Right lobe of liver (tissue), 6 donors: ENCODE results near the gene NAP1L5. TPM values are rescaled to one million over a fixed set of nuclear protein-coding genes. Genes with fewer than 3 reads are reported as not detected.

Experiments used
- ATAC-seq, 4 donors: fragments of 200-7000 bp; cut with Tn5 transposase; one replicate each; pipeline ENCODE4 v1.9.1; 2020; ENCODE audit warnings: mild to moderate bottlenecking in 4 of 4, moderate library complexity in 4 of 4
- DNase-seq, 3 donors: peaks; one replicate each; pipeline ENCODE4 v3.0.0-alpha.2; 2020
- H3K27ac ChIP-seq, 3 donors: fragments of 200-600 bp; one replicate each; pipeline ENCODE4 v1.8.0; 2022
- H3K27me3 ChIP-seq, 2 donors: fragments of 200-600 bp; one replicate each; pipeline ENCODE4 v1.8.0; 2022
- H3K36me3 ChIP-seq, 4 donors: fragments of 200-600 bp; sonication (generic) in 1 of 4; one replicate each; pipeline versions ENCODE4 v1.5.1 to v1.8.0; 2017 to 2022; ENCODE audit warnings: control low read depth in 1 of 4
- H3K4me1 ChIP-seq, 4 donors: fragments of 200-600 bp; sonication (generic) in 1 of 4; one replicate each; pipeline versions ENCODE4 v1.5.1 to v1.8.0; 2017 to 2022; ENCODE audit warnings: control low read depth in 1 of 4
- H3K4me3 ChIP-seq, 3 donors: fragments of 200-600 bp; one replicate each; pipeline ENCODE4 v1.8.0; 2022
- H3K9me3 ChIP-seq, 4 donors: fragments of 200-600 bp; sonication (generic) in 1 of 4; one replicate each; pipeline versions ENCODE4 v1.5.1 to v1.8.0; 2017 to 2022; ENCODE audit warnings: control low read depth in 1 of 4
- CTCF ChIP-seq, 4 donors: fragments of 200-600 bp in 3 of 4; fragments of 450-650 bp in 1 of 4; IDR thresholded peaks; one replicate each; pipeline versions ENCODE4 v1.5.1 to v1.8.0; 2016 to 2022; ENCODE audit warnings: antibody characterized with exemption in 4 of 4, mild to moderate bottlenecking in 2 of 4
- POLR2A ChIP-seq: fragments of 450-650 bp; IDR thresholded peaks from one replicate; pipeline ENCODE4 v1.6.1; 2017; ENCODE audit warnings: antibody characterized with exemption, mild to moderate bottlenecking
- WGBS: methylation state at CpG from one replicate; pipeline ENCODE4 v1.1.6; 2018; ENCODE audit warnings: low coverage, low lambda C conversion rate; ENCODE audit not compliant: insufficient coverage; ENCODE audit errors: missing lambda C conversion rate; 5-methylcytosine and 5-hydroxymethylcytosine counted together
- intact Hi-C, 2 donors: fragments of 100-400 bp; cut with DNase I; formaldehyde crosslinking; loops; one replicate each; pipeline versions ENCODE4 v1.11.2 to v1.14.1; 2022
- total RNA-seq, 6 experiments: library from RNA; depleted of rRNA in 2 of 6; stranded (reverse); fragments of >200 nt in 2 of 6; fragmentation: NEBNext Ultra II Directional in 3 of 6; extraction: Animal tissue kit (Norgen Biotek cat#: 25700) in 3 of 6; gene quantifications; one replicate each; pipeline versions ENCODE4 v1.1.0 to v1.2.4, GENCODE V29; 2016 to 2023
- donor health status: DM: no; HTN: yes; CAD: no.
- donor health status: DM: no; HTN: no; CAD: no.
- donor health status: DM: no; HTN: no; CAD: no.
- donor health status: DM: no; HTN: yes; CAD: no.
- donor health status: DM: no; HTN: yes; CAD: no.

The NAP1L5 gene
- total RNA-seq, 6 experiments from 2014 or later: 1.8 to 5.7 (median 3.0) TPM

- Histone ChIP-seq H3K4me1 (peaks cover 0 to 17% (median 3%) of the 10 kb centered on the region in 4 donors), H3K36me3 (peaks cover 0 to 9% (median 0%) of the 10 kb centered on the region in 4 donors), H3K9me3 (no peaks in the 10 kb centered on the region), H3K27ac (peak overlapping the region in 2 of 3 donors; percentile 10 to 41), H3K4me3 (no peak overlapping the region), H3K27me3 (no peaks in the 10 kb centered on the region)
- intact Hi-C loops: loop anchor here in 1 of 2 donors (10.0 kb wide), 1 partner anchor 125 kb away; no protein-coding TSS in a partner anchor
- DNase-seq (no peak), ATAC-seq (peak in 1 of 4 donors; percentile 58)
- TF ChIP-seq CTCF (IDR thresholded peaks at IDR 0.05) (no peak), POLR2A (no peak)
Measured at GRCh38 chr4:88659890-88660208, 37.8 kb downstream of the NAP1L5 start.

GRCh38 chr4:88659055-88659889 is 38.4 kb downstream of the NAP1L5 start:
- 34% methylated on average over 4 of the region's 4 CpGs for WGBS
- Histone ChIP-seq H3K27me3 (no peaks in the 10 kb centered on the region), H3K36me3 (peaks cover 0 to 9% (median 0%) of the 10 kb centered on the region in 4 donors), H3K27ac (no peak overlapping the region), H3K9me3 (no peaks in the 10 kb centered on the region), H3K4me1 (peaks cover 0 to 17% (median 3%) of the 10 kb centered on the region in 4 donors), H3K4me3 (no peak overlapping the region)
- ATAC-seq (peak; percentile 93 to 98 (median 96)), DNase-seq (peak in 2 of 3 donors; percentile 27 to 51)
- TF ChIP-seq POLR2A: no peak
- TF ChIP-seq CTCF (IDR thresholded peaks at IDR 0.05): peak; percentile 72 to 86 (median 82)
- intact Hi-C loops: loop anchor here in 1 of 2 donors (10.0 kb wide), 1 partner anchor 124 kb away; no protein-coding TSS in a partner anchor

GRCh38 chr4:88655226-88655625 is 42.4 kb downstream of the NAP1L5 start:
- 85% methylated on average over 3 of the region's 3 CpGs for WGBS
- DNase-seq (no peak), ATAC-seq (no peak)
- no peaks in the 10 kb centered on the region for H3K9me3 ChIP-seq
- peaks cover 0 to 9% (median 0%) of the 10 kb centered on the region in 4 donors for H3K36me3 ChIP-seq
- intact Hi-C loops: loop anchor here in 1 of 2 donors (10.0 kb wide), 1 partner anchor 120 kb away; no protein-coding TSS in a partner anchor
- H3K4me3 ChIP-seq: no peak overlapping the region
- TF ChIP-seq POLR2A: no peak
- no peak for TF ChIP-seq CTCF (IDR thresholded peaks at IDR 0.05)
- H3K4me1 ChIP-seq: peaks cover 0 to 9% (median 0%) of the 10 kb centered on the region in 4 donors
- no peak overlapping the region for H3K27ac ChIP-seq
- H3K27me3 ChIP-seq: no peaks in the 10 kb centered on the region

DNA sequence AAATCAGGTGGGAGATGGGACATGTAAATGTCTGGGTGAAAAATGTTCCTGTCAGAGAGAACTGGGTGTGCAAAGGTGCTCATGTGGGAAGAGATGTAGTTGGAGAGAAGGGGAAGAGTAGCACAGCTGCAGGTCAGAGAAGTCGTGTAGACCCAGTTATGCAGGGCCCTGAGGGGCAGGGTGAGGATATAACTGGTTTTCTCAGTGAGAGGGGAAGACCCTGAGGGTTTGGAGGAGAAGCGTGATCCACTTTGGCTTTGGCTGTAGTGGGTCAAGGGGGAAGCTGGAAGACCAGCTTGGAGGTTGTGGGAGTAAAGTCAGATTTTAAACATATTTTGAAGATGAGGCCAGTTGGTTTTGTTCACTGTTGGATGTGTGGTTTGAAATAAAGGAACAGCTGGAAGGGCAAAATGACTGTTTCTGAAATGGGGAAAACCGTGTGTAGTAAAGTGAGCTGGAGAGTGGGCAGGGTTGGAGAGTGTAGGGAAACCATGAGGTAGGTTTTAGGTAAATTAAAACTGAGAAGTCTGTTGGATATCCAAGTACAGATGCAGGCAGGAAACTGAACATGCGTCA is 44.2 kb downstream of the NAP1L5 start:
- Histone ChIP-seq H3K27ac (no peak overlapping the region), H3K27me3 (no peaks in the 10 kb centered on the region), H3K4me3 (no peak overlapping the region), H3K36me3 (peaks cover 0 to 9% (median 0%) of the 10 kb centered on the region in 4 donors), H3K9me3 (no peaks in the 10 kb centered on the region), H3K4me1 (no peaks in the 10 kb centered on the region)
- TF ChIP-seq POLR2A: no peak
- DNase-seq (no peak), ATAC-seq (no peak)
- 81% methylated on average over 3 of the region's 4 CpGs for WGBS
- intact Hi-C loops: loop anchor here in 1 of 2 donors (10.0 kb wide), 1 partner anchor 119 kb away; no protein-coding TSS in a partner anchor

GRCh38 chr4:88649716-88650115 is 47.9 kb downstream of the NAP1L5 start:
- Histone ChIP-seq H3K27me3 (no peaks in the 10 kb centered on the region), H3K36me3 (no peaks in the 10 kb centered on the region), H3K9me3 (no peaks in the 10 kb centered on the region), H3K4me3 (no peak overlapping the region), H3K27ac (no peak overlapping the region), H3K4me1 (no peaks in the 10 kb centered on the region)
- DNase-seq (no peak), ATAC-seq (no peak)
- intact Hi-C loops: loop anchor here in 1 of 2 donors (10.0 kb wide), 1 partner anchor 115 kb away; no protein-coding TSS in a partner anchor
- no peak for TF ChIP-seq CTCF (IDR thresholded peaks at IDR 0.05)
- TF ChIP-seq POLR2A: no peak
- 38% methylated on average over 1 of the region's 3 CpGs for WGBS
